ENCODE results near the gene KRTAP12-4. TPM values are rescaled to one million over a fixed set of nuclear protein-coding genes. Genes with fewer than 3 reads are reported as not detected.
"Not testable (repeated sequence)": the region's sequence is repeated elsewhere in the genome, so short reads cannot be mapped to it uniquely, and the experiment has no call there.

Gene KRTAP12-4
- total RNA-seq, 4 donors from 2014 or later, result not detected

DNA sequence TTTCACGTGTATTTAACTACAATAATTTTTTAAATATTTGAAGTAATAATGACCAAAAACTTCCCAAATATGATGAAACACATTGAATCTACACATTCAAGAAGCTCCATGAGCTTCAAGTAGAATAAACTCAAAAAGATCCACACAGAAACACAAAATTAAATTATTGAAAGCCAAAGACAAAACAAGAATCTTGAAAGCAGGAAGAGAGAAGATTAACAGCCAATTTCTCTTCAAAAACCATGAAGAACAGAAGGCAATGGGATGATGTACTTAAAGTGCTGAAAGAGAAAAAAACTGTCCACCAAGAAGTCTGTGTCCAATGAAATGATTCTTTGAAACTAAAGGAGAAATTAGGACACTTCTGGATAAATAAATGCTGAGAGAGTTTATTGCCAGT lies 22.4 kb downstream of the KRTAP12-4 start:
- Histone ChIP-seq H3K27me3 (no peaks in the 10 kb centered on the region), H3K4me3 (no peak overlapping the region), H3K4me1 (no peaks in the 10 kb centered on the region), H3K36me3 (no peaks in the 10 kb centered on the region), H3K27ac (no peak overlapping the region), H3K9me3 (peaks cover 0 to 8% of the 10 kb centered on the region in 2 donors)
- TF ChIP-seq, protein P1, sequence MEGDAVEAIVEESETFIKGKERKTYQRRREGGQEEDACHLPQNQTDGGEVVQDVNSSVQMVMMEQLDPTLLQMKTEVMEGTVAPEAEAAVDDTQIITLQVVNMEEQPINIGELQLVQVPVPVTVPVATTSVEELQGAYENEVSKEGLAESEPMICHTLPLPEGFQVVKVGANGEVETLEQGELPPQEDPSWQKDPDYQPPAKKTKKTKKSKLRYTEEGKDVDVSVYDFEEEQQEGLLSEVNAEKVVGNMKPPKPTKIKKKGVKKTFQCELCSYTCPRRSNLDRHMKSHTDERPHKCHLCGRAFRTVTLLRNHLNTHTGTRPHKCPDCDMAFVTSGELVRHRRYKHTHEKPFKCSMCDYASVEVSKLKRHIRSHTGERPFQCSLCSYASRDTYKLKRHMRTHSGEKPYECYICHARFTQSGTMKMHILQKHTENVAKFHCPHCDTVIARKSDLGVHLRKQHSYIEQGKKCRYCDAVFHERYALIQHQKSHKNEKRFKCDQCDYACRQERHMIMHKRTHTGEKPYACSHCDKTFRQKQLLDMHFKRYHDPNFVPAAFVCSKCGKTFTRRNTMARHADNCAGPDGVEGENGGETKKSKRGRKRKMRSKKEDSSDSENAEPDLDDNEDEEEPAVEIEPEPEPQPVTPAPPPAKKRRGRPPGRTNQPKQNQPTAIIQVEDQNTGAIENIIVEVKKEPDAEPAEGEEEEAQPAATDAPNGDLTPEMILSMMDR (IDR thresholded peaks at IDR 0.05), result no peak
- no peak for TF ChIP-seq POLR2A (IDR thresholded peaks at IDR 0.05)
- intact Hi-C loops (cut with DNase I; ENCODE audit: low total_unique reads), result no loop called here
- DNase-seq, result no peak

DNA sequence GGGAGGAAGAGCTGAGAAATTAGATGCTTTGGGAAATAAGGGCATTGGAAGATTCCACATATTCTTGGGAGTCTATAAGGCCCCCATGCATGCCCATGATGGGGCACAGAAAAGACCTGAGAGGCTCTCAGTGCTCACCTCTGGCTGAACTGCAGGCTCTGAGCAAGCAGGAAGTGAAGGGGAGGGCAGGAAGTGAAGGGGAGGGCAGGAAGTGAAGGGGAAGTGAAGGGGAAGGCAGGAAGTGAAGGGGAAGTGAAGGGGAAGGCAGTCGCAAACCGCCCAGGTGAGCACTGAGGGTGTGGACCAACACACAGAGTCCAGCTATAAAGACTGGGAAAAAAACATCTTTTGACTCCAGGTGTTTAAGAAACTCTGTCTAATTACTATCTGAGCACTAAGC lies 24.0 kb downstream of the KRTAP12-4 start:
- no peak overlapping the region for H3K27ac ChIP-seq
- TF ChIP-seq POLR2A (IDR thresholded peaks at IDR 0.05), result no peak
- TF ChIP-seq, protein P1 (IDR thresholded peaks at IDR 0.05), result no peak

DNA sequence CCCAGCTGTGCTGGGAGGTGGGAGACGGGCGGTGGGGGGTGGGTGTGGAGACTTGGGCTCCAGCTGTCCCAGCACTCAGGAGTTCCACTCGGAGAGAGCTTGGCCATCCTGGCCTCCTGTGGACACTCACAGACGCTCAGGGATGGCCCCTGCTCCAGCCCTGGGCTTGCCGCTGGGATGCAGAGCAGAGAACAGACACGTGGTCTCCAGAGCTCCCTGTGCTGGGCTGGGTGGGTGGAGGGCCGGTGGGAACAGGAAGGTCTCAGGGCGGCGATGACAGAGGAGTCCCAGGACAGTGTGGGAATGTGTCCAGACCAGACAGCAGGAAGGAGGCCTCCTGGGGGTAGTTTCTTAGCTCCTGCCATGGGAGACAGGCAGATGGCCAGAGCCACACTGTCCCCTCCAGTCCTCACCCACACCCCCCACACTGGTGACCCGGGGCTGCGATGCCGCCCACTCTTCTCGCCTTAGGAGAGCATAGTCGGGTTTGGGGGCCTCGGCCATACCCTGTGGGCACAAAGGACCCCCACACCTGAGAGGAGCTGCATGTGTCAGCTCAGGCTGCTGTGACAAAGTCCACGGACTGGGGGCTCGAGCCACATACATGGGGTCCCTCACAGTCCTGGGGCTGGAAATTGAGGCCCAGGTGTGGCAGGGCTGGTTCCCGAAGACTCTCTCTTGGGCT lies 25.6 kb downstream of the KRTAP12-4 start:
- no peak overlapping the region for H3K4me3 ChIP-seq
- no peak overlapping the region for H3K27ac ChIP-seq
- no peak for TF ChIP-seq POLR2A (IDR thresholded peaks at IDR 0.05)
- TF ChIP-seq, protein P1 (IDR thresholded peaks at IDR 0.05), result no peak
- no peaks in the 10 kb centered on the region for H3K27me3 ChIP-seq
- H3K9me3 ChIP-seq, result peaks cover 0 to 8% of the 10 kb centered on the region in 2 donors
- no peaks in the 10 kb centered on the region for H3K4me1 ChIP-seq
- H3K36me3 ChIP-seq, result no peaks in the 10 kb centered on the region
- intact Hi-C loops (cut with DNase I; ENCODE audit: low total_unique reads), result no loop called here
- no peak for DNase-seq

More for the DNA sequence above, 24.0 kb downstream of the KRTAP12-4 start:
- H3K9me3 ChIP-seq, result peaks cover 0 to 8% of the 10 kb centered on the region in 2 donors
- H3K27me3 ChIP-seq, result no peaks in the 10 kb centered on the region
- H3K4me1 ChIP-seq, result no peaks in the 10 kb centered on the region
- no peak overlapping the region for H3K4me3 ChIP-seq
- no peaks in the 10 kb centered on the region for H3K36me3 ChIP-seq
- no peak for DNase-seq
- intact Hi-C loops (cut with DNase I; ENCODE audit: low total_unique reads), result no loop called here

DNA sequence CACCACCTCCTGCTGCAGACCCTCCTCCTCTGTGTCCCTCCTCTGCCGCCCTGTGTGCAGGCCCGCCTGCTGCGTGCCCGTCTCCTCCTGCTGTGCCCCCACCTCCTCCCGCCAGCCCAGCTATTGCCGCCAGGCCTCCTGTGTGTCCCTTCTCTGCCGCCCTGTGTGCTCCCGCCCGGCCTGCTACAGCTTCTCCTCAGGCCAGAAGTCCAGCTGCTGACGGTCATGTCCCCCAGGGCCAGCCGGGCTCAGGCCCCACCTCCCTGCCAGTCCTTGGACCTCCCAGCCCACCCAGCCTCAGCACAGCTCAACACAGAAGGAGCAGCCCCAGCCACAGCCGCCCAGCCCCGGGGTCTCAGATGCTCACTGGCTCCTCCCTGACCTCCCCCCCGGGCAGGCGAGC lies 26.6 kb downstream of the KRTAP12-4 start:
- H3K4me3 ChIP-seq; H3K4me1 ChIP-seq; DNase-seq; H3K9me3 ChIP-seq; H3K27me3 ChIP-seq; H3K27ac ChIP-seq; intact Hi-C loops (cut with DNase I; ENCODE audit: low total_unique reads); H3K36me3 ChIP-seq: not testable (repeated sequence)

DNA sequence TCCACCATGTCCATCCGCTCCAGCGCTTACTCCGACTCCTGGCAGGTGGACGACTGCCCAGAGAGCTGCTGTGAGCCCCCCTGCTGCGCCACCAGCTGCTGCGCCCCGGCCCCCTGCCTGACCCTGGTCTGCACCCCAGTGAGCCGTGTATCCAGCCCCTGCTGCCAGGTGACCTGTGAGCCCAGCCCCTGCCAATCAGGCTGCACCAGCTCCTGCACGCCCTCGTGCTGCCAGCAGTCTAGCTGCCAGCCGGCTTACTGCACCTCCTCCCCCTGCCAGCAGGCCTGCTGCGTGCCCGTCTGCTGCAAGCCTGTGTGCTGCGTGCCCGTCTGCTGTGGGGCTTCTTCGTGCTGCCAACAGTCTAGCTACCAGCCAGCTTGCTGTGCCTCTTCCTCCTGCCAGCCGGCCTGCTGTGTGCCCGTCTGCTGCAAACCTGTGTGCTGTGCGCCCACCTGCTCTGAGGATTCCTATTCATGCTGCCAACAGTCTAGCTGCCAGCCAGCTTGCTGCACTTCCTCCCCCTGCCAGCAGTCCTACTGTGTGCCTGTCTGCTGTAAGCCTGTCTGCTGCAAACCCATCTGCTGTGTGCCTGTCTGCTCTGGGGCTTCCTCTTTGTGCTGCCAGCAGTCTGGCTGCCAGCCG lies 27.2 kb downstream of the KRTAP12-4 start:
- not testable (repeated sequence) for H3K9me3 ChIP-seq

DNA sequence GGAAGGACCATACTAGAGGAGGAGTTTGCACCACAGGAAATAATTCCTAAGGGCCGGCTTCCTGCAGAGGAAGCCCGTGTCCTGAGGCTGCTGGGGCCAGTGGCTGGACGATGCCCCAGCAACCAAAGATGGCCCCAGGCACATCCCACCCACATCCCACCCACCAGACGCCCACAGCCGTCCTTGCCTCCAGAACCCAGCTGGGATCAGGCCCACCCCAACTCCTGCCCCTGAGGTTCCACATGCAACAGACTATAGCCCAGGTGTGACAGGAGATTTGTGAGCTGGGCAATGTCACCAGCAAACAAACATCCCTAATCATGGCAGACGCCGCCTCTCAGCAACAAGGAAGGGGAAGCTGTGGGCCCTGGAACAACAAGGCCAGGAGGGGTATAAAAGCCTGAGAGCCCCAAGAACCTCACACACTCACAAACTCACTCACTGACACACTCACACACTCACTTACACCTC lies 27.8 kb downstream of the KRTAP12-4 start, which contains the start of gene KRTAP10-9:
Gene KRTAP10-9, plus strand, starts transcription at position 421 of the 471 bp plus-strand sequence. CDS start 79 bp downstream, outside the sequence.
- TF ChIP-seq, protein P1 (IDR thresholded peaks at IDR 0.05), result no peak
- TF ChIP-seq POLR2A (IDR thresholded peaks at IDR 0.05), result no peak
- Histone ChIP-seq H3K36me3 (no peaks in the 10 kb centered on the region), H3K9me3 (peaks cover 0 to 1% of the 10 kb centered on the region in 2 donors), H3K4me3 (no peak within 1 kb of the TSS), H3K27ac (no peak within 1 kb of the TSS), H3K4me1 (no peaks in the 10 kb centered on the region), H3K27me3 (no peaks in the 10 kb centered on the region)
- intact Hi-C loops (cut with DNase I; ENCODE audit: low total_unique reads), result no loop called here
- no peak for DNase-seq

More for the DNA sequence above, 27.2 kb downstream of the KRTAP12-4 start:
- H3K27me3 ChIP-seq; H3K4me3 ChIP-seq; DNase-seq; H3K27ac ChIP-seq; H3K36me3 ChIP-seq; intact Hi-C loops (cut with DNase I; ENCODE audit: low total_unique reads); H3K4me1 ChIP-seq: not testable (repeated sequence)

Measured in uterus (tissue), 4 donors.